IPS DF 6.9 (cell line): ENCODE measurements around the gene ZBTB32.

ENCODE experiments used
- DNase-seq: peaks from one replicate; pipeline ENCODE4 v3.0.0-alpha.2; 2013; ENCODE audit warnings: low read depth, low spot score
- H3K27ac ChIP-seq: one replicate; pipeline ENCODE4 v1.5.1; 2013; ENCODE audit warnings: low read length, control low read depth
- H3K27me3 ChIP-seq: 2 replicates; pipeline ENCODE4 v1.6.1; 2013; ENCODE audit warnings: mild to moderate bottlenecking, low read length; ENCODE audit not compliant: control insufficient read depth, insufficient read depth
- H3K36me3 ChIP-seq: 2 replicates; pipeline ENCODE4 v1.6.1; 2013; ENCODE audit warnings: low read length; ENCODE audit not compliant: control insufficient read depth, insufficient read depth
- H3K4me1 ChIP-seq: 2 replicates; pipeline ENCODE4 v1.6.1; 2013; ENCODE audit warnings: low read length; ENCODE audit not compliant: control insufficient read depth, insufficient read depth
- H3K4me3 ChIP-seq: 2 replicates; pipeline ENCODE4 v1.5.1; 2013; ENCODE audit warnings: mild to moderate bottlenecking, low read length
- H3K9me3 ChIP-seq: 2 replicates; pipeline ENCODE4 v1.6.1; 2013; ENCODE audit warnings: low read length, inconsistent platforms; ENCODE audit not compliant: control insufficient read depth, insufficient read depth
- WGBS: extraction: QIAGEN DNeasy Blood & Tissue Kit; methylation state at CpG from one replicate; pipeline ENCODE4 v1.1.7; 2013; ENCODE audit warnings: mixed read lengths, missing lambda C conversion rate; ENCODE audit not compliant: insufficient read length, insufficient coverage; 5-methylcytosine and 5-hydroxymethylcytosine counted together

ZBTB32 gene

DNA sequence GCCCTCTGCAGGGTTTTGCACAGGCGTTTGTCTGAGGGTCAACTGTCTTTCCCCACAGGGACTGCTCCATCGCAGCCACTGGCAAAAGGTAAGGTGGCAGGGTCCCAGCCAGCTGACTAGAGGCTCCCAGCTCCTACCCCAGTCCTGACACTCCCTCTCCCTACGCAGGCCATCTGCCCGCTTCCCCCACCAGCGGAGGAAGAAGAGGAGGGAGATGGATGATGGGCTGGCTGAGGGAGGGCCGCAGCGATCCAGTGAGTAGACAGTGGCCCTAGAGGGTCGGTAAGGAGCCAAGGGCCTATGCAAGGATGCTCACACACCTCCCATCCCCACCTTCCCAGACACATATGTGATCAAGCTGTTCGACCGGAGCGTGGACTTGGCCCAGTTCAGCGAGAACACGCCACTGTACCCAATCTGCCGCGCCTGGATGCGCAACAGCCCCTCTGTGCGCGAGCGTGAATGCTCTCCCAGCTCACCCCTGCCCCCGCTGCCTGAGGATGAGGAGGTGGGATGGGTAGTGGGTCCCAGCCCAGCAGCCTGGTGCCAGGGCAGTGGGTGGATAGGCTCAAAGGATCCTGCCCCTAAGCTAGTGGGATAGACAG, 48.5 kb downstream of the ZBTB32 start:
- H3K27ac ChIP-seq: no peak overlapping the region
- H3K9me3 ChIP-seq: no peaks in the 10 kb centered on the region
- 0 out of 2 replicates have a peak, but pooled peaks cover 2% of the 10 kb centered on the region for H3K4me1 ChIP-seq
- H3K4me3 ChIP-seq: no peak overlapping the region
- no peak for DNase-seq
- no CpG with 5 or more reads among the region's 20 CpGs for WGBS
- H3K27me3 ChIP-seq: no peaks in the 10 kb centered on the region
- no peaks in the 10 kb centered on the region for H3K36me3 ChIP-seq

DNA sequence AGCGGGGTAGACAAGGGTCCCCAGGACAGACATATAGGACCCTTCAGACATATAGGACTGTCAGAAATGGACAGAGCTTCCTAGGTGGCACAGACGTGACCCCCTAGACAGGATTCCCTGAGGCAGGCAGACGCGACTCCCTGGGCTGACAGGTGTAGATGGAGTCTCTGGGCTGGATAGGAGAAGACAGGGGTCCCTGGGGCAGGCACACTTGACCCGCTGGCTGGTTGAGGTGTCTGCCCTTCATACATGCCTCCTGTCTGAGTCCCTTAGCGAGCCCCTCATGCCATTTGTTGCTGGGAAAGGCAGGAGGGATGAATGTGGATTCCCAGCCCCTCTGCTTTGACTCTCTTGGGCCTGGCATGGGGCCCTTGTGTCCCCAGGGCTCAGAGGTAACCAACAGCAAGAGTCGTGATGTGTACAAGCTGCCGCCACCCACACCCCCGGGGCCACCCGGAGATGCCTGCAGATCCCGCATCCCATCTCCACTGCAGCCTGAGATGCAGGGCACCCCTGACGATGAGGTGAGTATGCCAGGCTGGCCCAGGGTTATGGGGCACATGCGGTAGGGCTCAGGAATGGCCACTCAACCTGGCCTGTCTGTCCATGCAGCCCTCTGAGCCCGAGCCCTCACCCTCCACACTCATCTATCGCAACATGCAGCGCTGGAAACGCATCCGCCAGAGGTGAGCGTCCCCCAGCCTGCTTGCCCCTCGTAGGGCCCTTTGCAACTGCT, 49.4 kb downstream of the ZBTB32 start:
- no peaks in the 10 kb centered on the region for H3K9me3 ChIP-seq
- no peak overlapping the region for H3K27ac ChIP-seq
- no peak for DNase-seq
- no peak overlapping the region for H3K4me3 ChIP-seq
- no CpG with 5 or more reads among the region's 20 CpGs for WGBS
- H3K4me1 ChIP-seq: 0 out of 2 replicates have a peak, but pooled peaks cover 2% of the 10 kb centered on the region
- H3K36me3 ChIP-seq: no peaks in the 10 kb centered on the region
- no peaks in the 10 kb centered on the region for H3K27me3 ChIP-seq

DNA sequence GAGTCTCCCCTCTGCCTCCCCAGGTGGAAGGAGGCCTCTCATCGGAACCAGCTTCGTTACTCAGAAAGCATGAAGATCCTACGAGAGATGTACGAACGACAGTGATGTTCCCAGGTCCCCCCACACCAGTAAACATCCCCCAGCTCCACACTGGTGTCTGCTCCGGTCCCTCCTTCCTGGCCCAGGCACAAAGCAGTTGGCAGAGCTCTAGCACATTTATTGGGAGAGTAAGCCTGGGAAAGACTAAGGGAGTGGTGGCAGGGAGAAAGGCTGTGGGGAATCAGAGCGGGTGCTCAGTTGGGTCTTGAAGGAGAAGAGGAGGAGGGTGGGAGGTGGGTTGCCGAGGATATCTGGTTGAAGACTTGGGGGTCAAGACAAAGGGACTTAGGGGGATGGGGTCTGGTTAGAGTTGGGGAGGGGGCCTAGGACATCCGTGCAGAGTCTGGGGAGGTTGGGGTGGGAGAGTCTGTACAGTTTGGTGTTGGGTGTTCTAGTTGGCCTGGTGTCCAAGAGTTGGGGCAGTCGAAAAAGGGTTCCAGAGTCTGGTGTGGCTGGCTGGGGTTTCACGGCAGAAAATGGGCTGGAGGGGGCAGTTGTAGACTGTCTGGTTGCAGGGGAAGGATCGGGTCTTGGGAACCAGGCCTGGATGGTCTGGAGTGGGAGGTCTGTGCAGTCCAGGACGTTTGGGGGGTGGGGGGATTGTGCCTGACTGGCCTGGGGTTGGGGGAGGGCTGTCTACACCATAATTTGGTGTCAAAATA, 50.2 kb downstream of the ZBTB32 start:
- Histone ChIP-seq H3K4me3 (no peak overlapping the region), H3K9me3 (no peaks in the 10 kb centered on the region), H3K27me3 (no peaks in the 10 kb centered on the region), H3K4me1 (0 out of 2 replicates have a peak, but pooled peaks cover 2% of the 10 kb centered on the region), H3K36me3 (no peaks in the 10 kb centered on the region), H3K27ac (no peak overlapping the region)
- DNase-seq: no peak
- no CpG with 5 or more reads among the region's 13 CpGs for WGBS

- H3K4me3 ChIP-seq: peak overlapping the region; percentile 69; the same call in 1 of the 2 replicates
- H3K36me3 ChIP-seq: no peaks in the 10 kb centered on the region
- WGBS: no CpG with 5 or more reads among the region's 17 CpGs
- no peaks in the 10 kb centered on the region for H3K9me3 ChIP-seq
- no peak for DNase-seq
- no peaks in the 10 kb centered on the region for H3K27me3 ChIP-seq
- no peak overlapping the region for H3K27ac ChIP-seq
- H3K4me1 ChIP-seq: 0 out of 2 replicates have a peak, but pooled peaks cover 2% of the 10 kb centered on the region
These were observed 50.8 kb downstream of the ZBTB32 start for GRCh38 chr19:35755131-35755549.

GRCh38 chr19:35755550-35756376, 51.4 kb downstream of the ZBTB32 start:
- Histone ChIP-seq H3K4me3 (peak overlapping the region; percentile 69; the same call in 1 of the 2 replicates), H3K27ac (no peak overlapping the region), H3K27me3 (no peaks in the 10 kb centered on the region), H3K4me1 (0 out of 2 replicates have a peak, but pooled peaks cover 2% of the 10 kb centered on the region), H3K36me3 (no peaks in the 10 kb centered on the region), H3K9me3 (no peaks in the 10 kb centered on the region)
- DNase-seq: no peak
- WGBS: no CpG with 5 or more reads among the region's 74 CpGs

DNA sequence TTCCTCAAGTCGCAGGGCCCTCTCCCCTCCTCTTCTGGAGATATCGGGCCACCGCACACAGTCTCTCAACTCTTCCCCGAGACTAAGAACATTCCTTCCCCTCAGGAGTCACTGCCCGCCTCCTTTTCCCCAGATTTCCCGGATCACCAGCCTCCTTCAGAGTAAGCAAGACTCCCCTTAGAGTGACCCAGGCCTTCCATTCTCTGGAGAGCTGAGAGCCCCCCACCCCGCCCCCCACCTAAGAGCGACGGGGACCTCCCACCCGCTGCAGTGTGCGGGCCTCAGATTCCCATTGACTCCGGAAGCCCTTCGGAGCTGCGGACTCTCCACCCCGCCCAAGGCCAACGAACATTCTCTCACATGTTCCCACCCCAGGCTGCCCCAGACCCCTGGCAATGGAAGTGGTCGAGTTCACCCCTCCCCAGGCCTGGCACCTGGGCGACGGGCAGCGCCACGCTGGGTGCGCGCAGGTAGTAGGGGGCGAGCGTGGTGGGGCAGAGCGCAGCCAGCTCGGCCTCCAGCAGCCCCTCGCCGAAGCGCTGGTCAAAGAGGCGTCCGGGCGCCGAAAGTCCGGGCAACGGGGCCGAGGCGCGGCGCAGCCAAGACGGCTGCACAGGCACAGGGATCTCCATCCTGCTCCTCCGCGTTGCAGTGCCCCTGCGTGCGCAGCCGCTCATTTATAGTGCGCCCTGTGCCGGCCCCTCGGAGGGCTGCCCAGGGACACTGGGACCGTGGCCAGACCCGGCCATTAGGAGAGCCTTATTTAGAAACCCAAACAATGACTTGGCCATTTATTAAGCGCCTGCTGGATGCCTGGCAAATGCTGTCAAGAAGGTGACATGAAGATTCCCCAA, 52.2 kb downstream of the ZBTB32 start, which contains the start of gene HSPB6:
TSS of gene HSPB6 (minus strand) at position 653 of the 854 bp plus-strand sequence. CDS start at position 632, 21 bp downstream.
- Histone ChIP-seq H3K36me3 (no peaks in the 10 kb centered on the region), H3K27me3 (no peaks in the 10 kb centered on the region), H3K9me3 (no peaks in the 10 kb centered on the region), H3K4me3 (peak within 1 kb of the TSS; percentile 69; the same call in 1 of the 2 replicates), H3K27ac (no peak within 1 kb of the TSS), H3K4me1 (0 out of 2 replicates have a peak, but pooled peaks cover 2% of the 10 kb centered on the region)
- no CpG with 5 or more reads among the region's 52 CpGs for WGBS
- no peak for DNase-seq

DNA sequence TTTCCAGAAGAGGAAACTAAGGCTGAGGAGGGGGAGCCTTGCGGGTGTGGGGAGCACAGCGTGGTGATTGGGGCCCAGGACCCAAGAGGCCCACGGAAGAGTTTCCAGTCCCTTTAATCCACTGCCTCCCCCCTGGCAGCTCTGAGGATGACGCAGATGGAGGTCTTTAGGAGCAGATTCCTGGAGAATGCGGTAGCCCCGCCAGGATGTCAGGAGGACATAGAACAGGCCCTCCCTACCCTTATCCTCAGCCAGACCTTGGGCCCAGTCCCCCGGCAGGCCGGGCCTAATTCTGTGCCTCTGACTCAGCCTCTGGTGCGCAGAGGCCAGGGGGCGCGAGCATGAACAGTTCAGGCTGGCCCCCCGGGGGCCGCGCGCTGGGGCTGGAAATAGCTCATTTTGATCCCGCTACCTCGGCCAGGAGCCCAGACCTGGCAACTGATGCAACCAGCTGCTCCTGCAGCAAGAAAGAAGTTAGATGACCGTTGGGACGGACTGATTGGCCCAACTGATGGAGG, 52.9 kb downstream of the ZBTB32 start:
- H3K36me3 ChIP-seq: peaks cover 4% of the 10 kb centered on the region; the same call in 1 of the 2 replicates
- H3K4me3 ChIP-seq: peak overlapping the region; percentile 26; the same call in 1 of the 2 replicates
- no peak for DNase-seq
- H3K27ac ChIP-seq: no peak overlapping the region
- H3K4me1 ChIP-seq: 0 out of 2 replicates have a peak, but pooled peaks cover 2% of the 10 kb centered on the region
- no peaks in the 10 kb centered on the region for H3K27me3 ChIP-seq
- no peaks in the 10 kb centered on the region for H3K9me3 ChIP-seq
- no CpG with 5 or more reads among the region's 19 CpGs for WGBS

DNA sequence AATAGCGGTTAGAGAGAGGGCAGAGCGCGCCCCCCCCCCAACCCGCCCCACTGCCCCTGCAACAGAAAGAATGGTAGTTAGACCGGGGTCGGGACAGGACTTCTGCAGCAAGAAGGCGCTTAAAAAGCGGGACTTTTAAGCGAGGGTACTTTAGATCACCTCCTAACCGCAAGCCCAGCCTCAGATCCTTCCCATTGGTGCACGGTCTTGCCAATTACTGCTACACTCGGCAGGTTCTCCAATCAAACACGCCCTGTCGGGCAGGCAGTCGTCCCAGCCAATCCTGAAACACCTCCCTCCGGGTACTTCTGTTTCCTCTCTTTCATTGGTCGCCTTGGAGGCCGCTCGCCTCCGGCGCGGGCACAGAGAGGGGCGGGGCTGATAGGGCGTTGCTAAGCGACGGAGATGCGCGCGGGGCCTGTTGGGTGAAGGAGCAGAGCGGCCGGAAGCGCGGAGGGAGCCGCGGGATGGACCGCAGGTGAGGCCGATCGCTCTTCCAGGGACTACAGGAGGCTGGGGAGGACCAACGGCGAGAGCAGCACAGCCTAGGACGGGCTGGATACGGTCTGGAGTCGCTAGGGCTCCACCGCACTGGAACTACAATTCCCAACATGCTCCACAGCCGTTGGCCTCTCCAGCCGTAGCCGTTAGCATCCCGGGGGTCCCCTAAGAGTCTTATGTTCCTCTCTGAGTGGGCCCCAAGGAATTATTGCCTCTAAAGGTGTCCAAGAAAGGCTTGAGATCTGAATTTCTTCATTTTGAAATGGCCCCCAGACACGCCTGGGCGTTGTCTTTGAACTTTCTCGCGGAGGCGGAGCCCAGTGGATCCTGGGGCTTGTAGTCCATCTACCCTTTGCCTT, 53.6 kb downstream of the ZBTB32 start, which contains the start of gene PROSER3:
TSS of gene PROSER3 (plus strand) at position 428 of the 860 bp plus-strand sequence. CDS start at position 468, 40 bp downstream.
- peaks cover 4% of the 10 kb centered on the region; the same call in 1 of the 2 replicates for H3K36me3 ChIP-seq
- H3K9me3 ChIP-seq: no peaks in the 10 kb centered on the region
- DNase-seq: peak; percentile 98
- H3K27ac ChIP-seq: no peak within 1 kb of the TSS
- 0 out of 2 replicates have a peak, but pooled peaks cover 2% of the 10 kb centered on the region for H3K4me1 ChIP-seq
- H3K27me3 ChIP-seq: no peaks in the 10 kb centered on the region
- peak within 1 kb of the TSS; percentile 90 for H3K4me3 ChIP-seq
- WGBS: no CpG with 5 or more reads among the region's 53 CpGs
